Subcutaneous adipose tissue (tissue), 4 donors: Measurements from ENCODE around the gene TRAM2. TPM values are rescaled to one million over a fixed set of nuclear protein-coding genes. Genes with fewer than 3 reads are reported as not detected.

Source experiments
- CTCF ChIP-seq: fragments of 450-650 bp; IDR thresholded peaks from one replicate; pipeline ENCODE4 v1.5.1; 2016; ENCODE audit warnings: low read depth, mild to moderate bottlenecking, control low read depth, antibody characterized with exemption, moderate library complexity
- total RNA-seq, 4 donors: library from RNA; depleted of rRNA; stranded (reverse); fragments of >200 nt; gene quantifications; one replicate each; pipeline ENCODE4 v1.1.0, GENCODE V29; 2016

TRAM2 gene
- total RNA-seq, 4 donors from 2014 or later, result 18.3 to 39.1 (median 27.6) TPM

GRCh38 chr6:52512199-52512598 lies 64.7 kb downstream of the TRAM2 start:
- no peak for TF ChIP-seq CTCF

- TF ChIP-seq CTCF, result no peak
Observed at GRCh38 chr6:52511572-52512151, 65.2 kb downstream of the TRAM2 start.

DNA sequence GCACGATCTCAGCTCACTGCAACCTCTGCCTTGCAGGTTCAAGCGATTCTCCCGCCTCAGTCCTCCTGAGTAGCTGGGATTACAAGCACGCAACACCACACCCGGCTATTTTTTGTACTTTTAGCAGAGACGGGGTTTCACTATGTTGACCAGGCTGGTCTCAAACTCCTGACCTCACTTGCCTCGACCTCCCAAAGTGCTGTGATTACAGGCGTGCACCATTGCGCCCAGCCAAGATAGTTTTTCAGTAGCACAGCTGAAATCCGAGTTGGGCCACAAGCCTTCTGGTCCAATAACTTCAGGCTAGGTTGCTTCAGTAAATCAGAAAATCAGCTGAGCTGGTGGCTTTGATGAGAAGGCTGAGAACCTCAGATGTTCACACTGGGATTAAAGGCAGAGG lies 65.7 kb downstream of the TRAM2 start:
- TF ChIP-seq CTCF, result no peak

DNA sequence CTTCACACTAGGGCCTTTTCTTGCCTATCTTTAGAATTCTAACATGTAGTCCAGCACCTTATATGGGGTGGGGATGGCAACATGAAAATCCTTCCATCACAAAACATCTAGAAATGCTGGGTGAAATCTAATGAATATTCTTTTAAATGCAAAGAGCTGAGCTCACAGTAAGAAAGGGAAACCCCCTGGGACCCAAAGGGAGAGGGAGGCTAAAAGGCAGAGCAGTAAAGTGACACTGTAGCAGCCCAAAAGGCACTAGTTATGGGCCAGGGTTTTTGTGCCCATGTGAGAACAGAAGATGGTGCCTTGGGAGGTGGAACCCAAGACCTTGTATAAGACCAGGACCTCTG lies 66.7 kb downstream of the TRAM2 start:
- no peak for TF ChIP-seq CTCF

- TF ChIP-seq CTCF, result no peak
Observed at GRCh38 chr6:52509281-52510212, 67.3 kb downstream of the TRAM2 start.

DNA sequence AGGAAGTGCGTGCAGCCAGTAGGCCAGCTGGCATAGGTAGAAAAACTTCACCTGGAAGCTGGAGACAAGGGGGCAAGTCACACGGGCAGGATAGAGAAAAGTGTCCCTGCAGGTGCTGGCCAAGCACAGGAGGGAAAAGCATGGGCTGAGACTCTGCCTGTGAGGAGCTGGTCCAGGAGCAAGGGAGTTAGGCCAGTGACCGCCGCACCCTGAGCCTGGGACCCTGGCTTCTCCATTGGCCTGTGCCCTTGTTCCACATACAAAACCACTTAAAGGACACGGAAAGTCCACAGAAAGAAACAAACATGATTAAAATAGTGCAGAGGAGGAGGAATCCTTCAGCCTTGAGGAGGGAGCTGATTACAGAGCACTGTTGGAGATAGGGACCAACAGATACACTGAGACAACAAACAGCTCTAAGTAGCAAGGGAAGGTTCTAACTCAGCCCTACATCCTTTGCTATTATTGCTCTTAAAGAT lies 68.6 kb downstream of the TRAM2 start:
- no peak for TF ChIP-seq CTCF

DNA sequence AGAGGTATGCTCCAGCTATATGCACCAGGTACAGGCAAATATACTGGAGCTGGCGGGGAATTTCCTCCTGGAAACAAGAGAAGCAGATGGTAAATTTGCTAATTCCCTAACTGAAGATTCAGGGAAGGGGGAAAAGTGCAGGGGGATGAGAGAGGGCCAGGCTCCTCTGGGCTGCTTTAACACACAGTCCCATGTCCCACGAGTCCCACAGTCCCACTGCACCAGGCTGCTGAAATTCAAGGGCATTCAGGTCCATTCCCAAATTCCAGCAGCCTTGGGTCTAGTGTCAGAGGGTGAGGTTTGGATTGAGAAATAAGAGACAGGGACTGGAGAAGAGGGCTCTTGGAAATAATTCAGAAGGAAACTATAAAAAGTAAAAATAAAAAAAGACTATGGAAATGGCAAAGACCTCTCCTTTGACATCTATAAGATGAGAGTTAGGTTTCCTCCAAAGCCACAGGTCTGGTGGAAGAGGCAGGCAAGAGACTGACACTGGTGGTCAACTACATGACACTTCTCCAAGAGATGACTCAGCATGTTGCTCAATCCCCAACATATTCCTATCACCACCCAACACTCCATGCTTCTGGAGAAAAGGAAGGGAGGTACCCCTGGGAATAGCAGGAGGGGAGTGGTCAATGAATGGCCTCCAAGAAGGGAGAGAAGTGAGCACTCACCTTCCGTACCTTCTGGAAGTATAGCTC lies 69.2 kb downstream of the TRAM2 start:
- no peak for TF ChIP-seq CTCF
